CD4-positive, alpha-beta T cell treated with Interleukin-15 for 4 hours (primary cell): ENCODE measurements around the gene WDR76.
"Not testable (repeated sequence)": the region's sequence is repeated elsewhere in the genome, so short reads cannot be mapped to it uniquely, and the experiment has no call there.

ENCODE experiments used
- DNase-seq: peaks from one replicate; pipeline ENCODE4 v3.0.0-alpha.2; 2020; ENCODE audit warnings: low spot score

Gene WDR76

DNA sequence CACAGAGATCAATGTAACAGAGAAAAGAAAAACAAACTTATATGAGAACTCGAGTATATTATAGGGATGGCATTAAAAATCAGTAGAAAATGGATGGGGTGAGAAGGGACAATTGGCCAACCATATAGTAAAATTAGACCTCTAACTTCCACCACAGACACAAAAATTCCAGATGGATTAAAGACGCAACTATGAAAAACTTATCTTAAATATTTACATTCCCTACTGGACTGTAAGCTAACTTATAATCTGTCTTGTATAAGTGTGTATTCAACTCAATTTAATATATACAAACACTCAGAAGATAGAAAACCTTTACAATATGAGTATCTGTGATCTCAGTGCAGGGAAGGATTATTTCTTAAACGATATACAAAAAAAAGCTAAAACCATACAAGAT lies 5.3 kb upstream of the WDR76 start:
- DNase-seq: no peak

DNA sequence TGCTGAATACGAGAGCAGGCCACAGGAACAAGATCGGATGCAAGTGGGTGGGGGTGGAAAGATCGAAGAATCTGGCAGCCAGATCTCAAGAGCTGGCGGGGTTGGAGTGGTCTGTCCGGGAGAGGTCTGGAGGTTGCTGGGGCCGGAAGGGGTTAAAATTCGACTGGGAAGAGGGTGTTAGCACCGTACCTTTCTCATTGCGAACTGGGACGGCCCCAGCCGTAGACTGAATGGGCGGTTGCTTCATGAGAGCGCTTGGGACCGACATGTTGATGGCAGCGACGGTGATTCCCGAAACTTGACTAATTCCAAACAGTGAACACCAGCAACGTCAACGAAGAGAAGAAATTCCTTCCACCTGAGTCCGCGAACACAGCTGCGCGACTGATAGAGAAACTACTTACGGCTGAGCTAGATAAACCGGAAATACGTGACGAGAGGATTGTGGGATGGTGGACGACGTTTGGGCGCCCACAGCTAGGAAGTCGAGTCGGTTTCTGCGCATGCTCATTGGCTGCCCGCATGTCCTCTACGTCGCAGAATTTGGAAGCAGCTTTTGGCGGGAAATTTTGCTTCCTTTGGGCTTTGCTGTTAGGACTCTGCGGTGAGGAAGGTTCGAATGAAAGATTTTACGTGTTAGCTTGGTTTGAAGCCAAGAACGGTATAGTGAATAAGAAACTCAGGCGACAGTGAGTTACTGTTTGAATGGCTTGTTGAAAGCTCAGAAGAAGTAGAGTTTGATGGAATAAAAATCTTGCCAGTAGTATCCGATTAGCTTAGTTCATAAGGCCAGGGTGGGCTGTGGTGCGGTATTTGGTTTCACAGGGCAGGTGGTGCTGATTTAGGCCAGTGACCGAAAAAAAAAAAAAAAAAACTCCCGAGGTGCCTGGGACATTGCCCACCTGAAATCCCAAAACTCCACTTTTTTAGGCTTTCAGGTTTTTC lies 2.2 kb upstream of the WDR76 start, which contains the start of gene MFAP1:
MFAP1 (minus strand) TSS at position 389 of the 945 bp plus-strand sequence; CDS start at position 268, 121 bp downstream.
- peak; percentile 93 for DNase-seq

DNA sequence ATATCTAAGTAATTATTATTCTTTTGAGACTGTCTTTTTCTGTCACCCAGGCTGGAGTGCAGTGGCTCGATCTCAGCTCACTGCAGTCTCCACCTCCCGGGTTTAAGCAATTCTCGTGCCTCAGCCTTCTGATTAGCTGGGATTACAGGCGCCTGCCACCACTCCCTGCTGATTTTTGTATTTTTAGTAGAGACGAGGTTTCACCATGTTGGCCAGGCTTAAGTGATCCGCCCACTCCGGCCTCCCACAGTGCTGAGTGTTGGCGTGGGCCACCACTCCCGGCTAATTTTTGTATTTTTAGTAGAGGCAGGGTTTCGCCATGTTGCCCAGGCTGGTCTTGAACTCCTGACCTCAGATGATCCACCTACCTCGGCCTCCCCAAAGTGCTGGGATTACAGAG lies 1.5 kb upstream of the WDR76 start:
- DNase-seq: not testable (repeated sequence)

DNA sequence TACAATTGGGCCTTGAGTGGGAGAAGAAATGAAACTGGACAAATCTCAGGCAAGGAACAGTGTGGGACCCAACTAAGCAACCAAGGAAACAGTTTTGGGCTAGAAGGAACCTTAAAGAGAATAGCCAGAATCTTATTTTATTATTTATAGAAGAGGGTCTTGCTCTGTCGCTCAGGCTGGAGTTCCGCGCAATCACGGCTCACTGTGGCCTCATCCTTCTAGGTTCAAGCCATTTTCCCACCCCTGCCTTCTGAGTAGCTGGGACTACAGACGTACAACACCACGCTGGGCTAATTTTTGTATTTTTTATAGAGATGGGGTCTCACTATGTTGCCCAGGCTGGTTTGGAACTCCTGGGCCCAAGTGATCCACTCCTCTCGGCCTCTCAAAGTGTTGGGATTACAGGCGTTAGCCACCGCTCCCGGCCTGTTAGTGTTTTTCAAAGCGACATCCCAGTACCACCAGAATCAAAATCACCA lies 734 bp upstream of the WDR76 start:
- no peak for DNase-seq

DNA sequence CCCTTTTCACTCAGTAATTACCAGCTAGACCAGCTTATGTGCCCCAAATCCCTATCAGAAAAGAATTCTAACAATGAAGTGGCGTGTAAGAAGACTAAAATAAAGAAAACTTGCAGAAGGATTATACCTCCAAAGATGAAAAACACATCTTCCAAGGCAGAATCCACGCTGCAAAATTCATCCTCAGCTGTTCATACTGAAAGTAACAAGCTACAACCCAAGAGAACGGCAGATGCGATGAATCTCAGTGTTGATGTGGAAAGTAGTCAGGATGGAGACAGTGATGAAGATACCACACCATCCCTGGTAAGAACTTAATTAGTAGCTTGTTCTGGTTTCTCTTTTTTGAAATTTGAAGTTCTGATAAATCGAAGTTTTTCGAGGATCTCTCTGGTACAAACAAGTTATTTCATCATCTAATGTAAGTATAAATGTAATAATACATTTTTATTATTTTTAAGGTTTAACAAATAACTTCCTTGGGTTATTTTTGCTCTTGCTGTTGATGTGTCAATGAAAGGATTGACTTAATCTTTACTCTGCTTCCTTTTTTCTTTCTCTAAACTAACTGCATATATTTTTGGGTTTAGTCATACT lies 1.4 kb downstream of the WDR76 start:
- DNase-seq: peak; percentile 6

DNA sequence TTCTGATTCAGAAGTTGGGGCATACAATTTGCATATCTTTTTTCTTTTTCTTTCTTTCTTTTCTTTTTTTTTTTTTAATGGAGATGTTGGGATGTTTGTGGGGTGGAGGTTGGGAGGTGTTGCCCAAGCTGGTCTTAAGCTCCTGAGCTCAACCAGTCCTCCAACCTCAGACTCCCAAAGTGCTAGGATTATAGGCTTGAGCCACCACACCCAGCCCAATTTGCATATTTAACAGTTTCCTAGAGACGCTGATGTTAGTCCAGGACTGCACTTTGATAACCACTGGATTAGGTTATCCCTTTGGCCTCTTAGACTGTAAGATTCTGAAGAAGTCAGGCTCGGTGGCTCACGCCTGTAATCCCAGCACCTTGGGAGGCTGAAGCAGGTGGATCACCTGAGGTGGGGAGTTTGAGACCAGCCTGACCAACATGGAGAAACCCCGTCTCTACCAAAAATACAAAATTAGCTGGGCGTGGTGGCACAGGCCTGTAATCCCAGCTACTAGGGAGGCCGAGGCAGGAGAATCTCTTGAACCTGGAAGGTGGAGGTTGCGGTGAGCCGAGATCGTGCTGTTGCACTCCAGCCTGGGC lies 3.2 kb downstream of the WDR76 start:
- DNase-seq: not testable (repeated sequence)

DNA sequence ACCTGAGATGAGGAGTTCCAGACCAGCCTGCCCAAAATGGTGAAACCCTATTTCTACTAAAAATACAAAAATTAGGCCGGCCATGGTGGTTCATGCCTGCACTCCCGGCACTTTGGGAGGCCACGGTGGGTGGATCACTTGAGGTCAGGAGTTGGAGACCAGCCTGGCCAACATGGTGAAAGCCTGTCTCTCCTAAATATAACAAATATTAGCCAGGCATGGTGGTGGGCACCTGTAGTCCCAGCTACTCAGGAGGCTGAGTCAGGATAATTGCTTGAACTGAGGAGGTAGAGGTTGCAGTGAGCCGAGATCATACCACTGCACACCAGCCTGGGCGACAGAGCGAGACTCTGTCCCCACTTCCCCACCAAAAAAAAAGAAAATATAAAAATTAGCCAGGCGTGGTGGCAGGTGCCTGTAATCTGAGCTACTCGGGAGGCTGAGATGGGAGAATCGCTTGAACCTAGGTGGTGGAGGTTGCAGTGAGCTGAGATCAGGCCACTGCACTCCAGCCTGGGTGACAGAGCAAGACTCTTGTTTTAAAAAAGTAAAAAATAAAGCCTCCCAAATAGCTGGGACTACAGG lies 4.0 kb downstream of the WDR76 start:
- DNase-seq: not testable (repeated sequence)

DNA sequence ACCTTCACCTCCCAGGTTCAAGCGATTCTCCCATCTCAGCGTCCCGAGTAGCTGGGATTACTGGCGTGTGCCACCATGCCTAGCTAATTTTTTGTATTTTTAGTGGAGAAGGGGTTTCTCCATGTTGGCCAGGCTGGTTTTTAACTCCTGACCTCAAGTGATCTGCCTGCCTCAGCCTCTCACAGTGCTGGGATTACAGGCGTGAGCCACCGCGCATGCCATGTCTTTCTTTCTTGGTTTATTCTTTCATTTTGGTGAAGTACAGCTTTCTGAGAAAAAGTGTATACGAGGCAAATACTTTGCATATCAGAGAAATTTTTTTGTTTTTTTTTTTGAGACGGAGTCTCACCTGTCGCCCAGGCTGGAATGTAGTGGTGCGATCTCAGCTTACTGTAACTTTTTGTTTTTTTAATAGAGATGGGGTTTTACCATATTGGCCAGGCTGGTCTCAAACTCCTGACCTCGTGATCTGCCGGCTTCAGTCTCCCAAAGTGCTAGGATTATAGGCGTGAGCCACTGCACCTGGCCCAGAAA lies 4.8 kb downstream of the WDR76 start:
- DNase-seq: not testable (repeated sequence)

DNA sequence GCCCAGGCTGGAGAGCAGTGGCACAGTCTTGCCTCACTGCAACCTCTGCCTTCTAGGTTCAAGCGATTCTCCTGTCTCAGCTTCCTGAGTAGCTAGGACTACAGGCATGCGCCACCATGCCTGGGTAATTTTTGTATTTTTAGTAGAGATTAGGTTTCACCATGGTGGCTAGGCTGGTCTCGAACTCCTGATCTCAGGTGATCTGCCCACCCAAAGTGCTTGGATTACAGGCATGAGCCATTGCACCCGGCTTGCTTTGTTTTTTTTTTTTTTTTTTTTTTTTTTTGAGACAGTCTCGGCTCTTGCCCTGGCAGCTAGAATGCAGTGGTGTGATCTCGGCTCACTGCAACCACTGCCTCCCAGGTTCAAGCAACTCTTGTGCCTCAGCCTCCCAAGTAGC lies 5.7 kb downstream of the WDR76 start:
- DNase-seq: not testable (repeated sequence)

DNA sequence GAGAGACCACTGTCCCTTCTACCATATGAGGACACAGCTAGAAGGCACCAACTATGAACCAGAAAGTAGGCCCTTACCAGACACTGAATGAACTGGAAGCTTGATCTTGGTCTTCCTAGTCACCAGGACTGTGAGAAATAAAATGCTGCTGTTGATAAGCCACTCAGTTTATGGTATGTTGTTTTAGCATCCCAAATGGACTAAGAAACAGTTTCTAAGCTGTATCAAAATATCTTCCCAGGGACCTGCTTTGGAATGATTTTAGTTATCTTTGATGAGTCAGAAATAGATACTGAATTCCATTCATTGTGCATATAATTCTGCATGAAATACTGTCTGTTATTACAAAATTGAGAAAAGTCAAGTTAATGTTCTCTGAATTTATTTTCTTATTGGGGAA lies 18.6 kb downstream of the WDR76 start:
- no peak for DNase-seq

DNA sequence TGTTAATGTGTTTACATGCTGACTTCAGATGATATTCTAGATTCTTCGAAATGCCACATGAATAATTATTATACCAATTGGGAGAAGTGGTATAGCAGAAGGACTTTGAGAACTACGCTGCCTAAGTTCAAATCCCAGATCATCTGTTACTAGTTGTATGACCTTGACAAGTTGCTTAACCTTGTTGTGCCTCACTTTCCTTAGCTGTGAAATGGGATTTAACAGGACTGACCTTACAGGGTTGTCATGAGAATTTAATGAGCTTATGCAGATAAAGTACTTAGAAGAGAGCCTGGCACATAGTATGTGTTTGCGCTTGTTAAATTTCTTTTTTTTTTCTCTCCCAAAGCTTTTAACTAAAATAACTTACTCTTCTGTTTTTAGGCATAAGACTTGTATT lies 24.4 kb downstream of the WDR76 start:
- no peak for DNase-seq

DNA sequence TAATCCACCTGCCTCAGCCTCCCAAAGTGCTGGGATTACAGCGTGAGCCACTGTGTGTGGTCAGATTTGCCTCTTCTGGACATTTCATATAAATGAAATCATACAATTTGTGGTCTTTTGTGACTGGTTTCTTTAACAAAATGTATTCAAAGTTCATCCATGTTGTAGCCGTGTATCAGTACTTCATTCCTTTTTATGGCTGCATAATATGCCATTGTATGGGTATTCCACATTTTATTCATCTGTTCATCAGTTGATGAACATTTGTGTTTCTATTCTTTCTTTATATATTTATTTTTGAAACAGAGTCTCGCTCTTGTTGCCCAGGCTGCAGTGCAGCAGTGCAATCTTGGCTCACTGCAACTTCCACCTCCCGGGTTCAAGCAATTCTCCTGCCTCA lies 25.8 kb downstream of the WDR76 start:
- no peak for DNase-seq

DNA sequence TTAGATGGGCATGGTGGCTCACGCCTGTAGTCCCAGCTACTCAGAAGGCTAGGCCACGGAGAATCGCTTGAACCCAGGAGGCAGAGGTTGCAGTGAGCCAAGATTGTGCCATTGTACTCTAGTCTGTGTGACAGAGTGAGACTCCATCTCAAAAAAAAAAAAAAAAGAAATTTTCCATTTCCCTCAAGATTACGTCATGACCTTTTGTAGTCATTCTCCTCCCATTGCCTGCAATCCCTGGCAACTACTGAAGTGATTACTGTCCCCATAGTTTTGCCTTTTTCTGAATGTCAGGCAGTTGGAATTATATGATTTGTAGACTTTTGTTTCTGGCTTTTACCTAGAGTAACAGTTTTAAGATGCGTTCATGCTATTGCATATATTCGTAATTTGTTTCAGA lies 28.0 kb downstream of the WDR76 start:
- DNase-seq: no peak

DNA sequence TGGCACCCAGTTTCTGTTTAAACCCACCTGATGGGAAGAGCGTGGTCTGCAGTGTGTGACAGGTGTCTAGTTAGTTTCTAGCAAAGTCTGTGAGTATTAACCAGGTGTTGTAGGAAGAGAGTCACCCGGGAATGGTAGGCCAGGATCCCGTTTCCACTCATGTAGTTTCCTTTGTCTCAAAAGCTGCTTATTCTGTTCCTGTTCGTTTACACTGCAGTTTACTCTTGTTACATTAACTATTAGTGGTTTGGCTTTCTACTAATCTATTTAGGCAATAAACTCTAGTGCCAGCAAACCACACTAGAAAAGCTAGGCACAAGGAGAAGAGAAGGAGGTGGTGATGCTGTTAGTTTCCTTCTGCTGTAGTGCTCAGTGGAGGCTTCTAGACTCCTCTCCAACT lies 32.7 kb downstream of the WDR76 start:
- no peak for DNase-seq

DNA sequence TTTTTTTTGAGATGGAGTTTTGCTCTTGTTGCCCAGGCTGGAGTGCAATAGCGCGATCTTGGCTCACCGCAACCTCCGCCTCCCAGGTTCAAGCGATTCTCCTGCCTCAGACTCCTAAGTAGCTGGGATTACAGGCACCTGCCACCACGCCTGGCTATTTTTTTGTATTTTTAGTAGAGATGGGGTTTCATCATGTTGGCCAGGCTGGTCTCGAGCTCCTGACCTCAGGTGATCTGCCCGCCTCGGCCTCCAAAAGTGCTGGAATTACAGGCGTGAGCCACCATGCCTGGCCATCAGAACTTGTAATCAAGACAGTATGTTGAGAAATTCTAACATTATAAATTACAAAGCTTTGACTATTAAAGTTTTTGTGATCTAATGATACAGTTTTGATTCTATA lies 39.8 kb downstream of the WDR76 start:
- not testable (repeated sequence) for DNase-seq

DNA sequence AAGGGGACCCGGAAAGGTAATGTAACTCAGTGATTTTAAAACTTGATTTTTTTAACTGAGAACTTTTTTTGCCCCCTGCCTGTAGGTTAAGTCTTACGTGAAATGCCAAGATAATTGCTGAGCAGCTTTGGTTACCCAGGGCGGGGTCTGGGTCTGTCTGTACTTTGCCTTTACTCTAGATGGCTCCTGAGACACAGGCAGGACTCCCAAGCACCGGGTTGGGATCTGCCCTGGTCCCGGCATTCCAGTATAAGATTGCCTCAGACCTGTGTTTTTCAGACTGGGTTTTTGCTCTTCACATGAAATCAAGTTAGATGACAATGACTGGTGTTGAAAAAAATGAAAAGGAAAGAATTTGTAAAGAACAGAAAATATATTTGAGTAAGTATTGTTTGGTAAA lies 40.3 kb downstream of the WDR76 start:
- DNase-seq: no peak

DNA sequence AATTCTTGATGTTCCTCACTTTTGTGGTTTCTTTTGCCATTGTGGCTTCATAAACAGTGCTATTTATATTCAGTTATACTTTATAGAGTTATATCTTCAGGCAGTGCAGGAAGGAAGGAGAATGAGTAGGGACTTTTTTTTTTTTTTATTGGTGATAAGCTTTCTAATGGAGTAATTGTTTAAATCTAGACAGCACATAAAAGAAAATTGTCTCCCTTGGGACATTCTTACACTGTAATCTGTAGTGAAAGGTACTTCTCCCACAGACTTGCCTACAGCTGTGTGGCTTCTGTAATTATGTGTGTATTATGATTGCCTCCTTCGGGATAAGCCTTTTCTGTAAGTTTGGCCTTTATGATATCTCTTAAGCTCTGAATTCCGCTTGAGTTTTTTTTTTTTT lies 41.6 kb downstream of the WDR76 start:
- DNase-seq: no peak

DNA sequence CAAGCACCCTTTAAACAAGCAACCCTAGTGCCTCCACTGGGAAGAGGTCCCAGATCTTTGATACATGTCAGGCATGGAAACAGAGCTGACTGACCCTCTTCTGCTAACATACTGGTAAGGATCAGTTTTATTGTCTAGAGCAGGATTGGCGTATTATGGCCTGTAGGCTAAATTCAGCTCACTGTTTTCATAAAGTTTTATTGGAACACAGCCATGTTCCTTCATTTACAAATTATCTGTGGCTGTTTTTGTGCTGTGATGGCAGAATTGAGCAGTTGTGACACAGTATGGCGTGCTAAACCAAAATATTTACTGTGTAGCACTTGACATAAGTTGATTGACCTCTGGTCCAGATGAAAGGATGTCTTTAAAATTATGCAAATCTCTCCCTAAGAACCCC lies 45.0 kb downstream of the WDR76 start:
- DNase-seq: no peak

DNA sequence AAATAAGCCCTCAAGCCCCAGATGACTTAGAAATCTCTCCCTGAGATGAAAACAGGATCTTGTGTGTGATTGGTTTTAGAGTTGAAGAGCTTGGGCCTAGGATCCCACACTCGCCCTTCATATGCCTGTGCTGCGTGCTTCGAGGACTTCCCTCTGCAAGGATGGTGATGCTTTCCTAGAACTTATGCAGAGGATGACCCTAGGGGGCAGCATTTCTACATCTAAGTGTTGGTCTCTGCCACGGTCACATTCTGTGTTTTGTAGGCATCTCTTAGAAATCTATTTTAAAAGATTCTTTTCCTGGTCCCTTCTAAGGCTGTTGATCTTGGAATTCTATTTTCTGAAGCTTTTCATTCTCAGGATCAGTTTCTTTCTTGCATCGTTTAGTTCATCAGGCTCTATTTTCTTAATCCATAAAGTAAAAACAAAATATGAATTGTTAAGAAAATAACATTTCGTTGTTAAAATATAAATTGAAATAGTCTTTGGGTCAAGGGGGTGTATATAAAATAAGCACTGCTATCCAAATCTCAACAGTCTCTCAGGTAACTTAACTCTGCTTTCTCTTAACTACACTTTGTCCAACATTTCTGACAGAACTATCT lies 45.7 kb downstream of the WDR76 start:
- DNase-seq: no peak

DNA sequence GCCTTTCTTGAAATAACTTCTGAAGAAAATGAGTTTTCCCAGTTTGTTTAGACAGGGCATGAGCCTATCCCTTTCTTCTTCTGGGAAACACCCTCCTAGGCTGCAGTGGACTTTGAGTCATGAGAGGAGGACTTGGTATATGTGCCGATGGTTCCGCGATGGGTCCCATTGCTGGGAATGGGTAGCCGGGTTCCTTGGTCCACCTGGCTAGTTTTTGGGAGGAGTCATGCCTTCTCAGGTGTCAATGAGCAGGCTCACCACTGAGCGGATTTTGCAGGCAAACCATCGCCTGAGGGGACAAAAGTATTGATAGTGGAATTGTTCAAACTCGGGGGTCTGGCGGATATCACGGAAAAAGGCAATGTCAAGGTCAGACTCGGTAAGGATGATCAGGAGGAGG lies 46.8 kb downstream of the WDR76 start:
- DNase-seq: no peak

DNA sequence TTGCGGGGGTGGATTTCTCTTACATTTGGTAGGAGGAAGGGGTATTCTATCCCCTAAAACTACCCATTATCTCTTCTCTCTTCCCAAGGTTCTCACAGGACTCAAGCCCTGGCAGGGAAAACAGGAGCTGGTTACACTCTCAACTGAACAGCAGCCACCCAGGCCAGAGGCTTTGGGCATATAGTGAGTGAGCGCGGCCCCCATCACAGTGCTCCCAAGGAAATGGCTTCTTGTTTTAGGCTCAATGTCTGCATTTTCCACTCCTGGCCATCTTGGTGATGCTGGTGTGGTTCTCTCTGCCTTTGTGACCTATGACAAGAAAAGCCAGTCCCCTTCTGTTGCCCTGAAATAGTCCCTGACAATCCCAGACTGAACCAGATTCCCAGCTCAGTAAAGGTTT lies 50.1 kb downstream of the WDR76 start:
- no peak for DNase-seq

DNA sequence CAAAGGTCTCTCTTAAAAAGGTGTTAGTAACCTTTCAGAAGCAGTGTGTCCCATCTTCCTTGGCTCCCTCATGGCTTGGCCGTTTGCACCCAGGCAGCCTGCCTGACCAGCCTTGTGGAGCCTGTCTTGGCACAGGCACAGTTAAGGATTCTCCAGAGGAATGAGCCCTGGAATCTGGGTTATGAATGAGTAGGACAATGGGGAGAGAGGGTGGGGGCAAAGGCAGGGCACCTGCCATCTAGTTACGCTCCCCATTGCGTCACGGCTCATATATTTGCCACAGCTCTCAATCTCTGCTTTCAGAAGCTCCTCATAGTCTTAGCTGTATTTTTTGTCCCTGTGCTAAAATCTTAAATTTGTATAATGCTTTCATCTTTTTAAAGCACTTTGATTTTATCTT lies 50.6 kb downstream of the WDR76 start:
- DNase-seq: no peak
